ENCODE results near the gene PDIA4.

Gene PDIA4

DNA sequence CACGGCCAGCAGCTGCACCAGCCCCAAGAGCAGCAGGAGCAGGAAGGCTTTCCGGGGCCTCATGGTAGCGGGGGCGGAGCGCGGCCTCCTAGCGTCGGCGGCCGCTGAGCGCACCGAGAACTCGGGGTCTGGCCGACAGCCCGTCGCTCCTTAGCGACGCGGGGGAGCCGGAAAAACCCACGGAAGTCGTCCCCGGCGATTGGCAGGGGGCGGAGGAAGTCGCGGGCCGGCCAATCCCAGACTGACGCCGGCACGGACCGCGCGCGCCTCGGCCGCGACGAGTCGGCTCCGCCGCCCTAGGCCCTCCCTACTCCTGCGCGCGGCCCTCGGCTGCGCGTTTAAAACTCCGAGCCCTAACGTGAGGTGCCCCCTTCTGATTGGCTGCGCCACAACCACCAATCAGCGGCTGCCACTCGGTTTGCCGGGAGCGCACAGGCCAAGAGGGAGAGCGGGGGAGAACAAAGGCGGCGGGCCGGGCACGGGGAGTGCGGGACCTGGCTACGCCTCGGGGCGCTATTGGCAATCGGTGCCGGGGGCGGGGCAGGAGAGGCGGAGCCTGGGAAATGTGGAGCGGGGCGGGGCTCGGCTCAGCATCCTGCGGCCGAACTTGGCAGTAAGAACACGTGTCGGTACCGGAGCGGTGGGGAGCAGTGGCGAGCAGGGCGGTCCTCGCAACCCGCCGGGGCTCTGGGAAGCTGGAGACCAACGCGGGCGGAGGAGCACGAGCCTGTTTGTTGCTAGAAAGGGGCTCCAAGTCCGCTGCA, at the start of gene PDIA4:
TSS of gene PDIA4 (minus strand) at position 160 of the 764 bp plus-strand sequence. CDS start at position 63, 97 bp downstream.
- H3K27ac ChIP-seq, result peak within 1 kb of the TSS; percentile 95
- TF ChIP-seq, protein P1, sequence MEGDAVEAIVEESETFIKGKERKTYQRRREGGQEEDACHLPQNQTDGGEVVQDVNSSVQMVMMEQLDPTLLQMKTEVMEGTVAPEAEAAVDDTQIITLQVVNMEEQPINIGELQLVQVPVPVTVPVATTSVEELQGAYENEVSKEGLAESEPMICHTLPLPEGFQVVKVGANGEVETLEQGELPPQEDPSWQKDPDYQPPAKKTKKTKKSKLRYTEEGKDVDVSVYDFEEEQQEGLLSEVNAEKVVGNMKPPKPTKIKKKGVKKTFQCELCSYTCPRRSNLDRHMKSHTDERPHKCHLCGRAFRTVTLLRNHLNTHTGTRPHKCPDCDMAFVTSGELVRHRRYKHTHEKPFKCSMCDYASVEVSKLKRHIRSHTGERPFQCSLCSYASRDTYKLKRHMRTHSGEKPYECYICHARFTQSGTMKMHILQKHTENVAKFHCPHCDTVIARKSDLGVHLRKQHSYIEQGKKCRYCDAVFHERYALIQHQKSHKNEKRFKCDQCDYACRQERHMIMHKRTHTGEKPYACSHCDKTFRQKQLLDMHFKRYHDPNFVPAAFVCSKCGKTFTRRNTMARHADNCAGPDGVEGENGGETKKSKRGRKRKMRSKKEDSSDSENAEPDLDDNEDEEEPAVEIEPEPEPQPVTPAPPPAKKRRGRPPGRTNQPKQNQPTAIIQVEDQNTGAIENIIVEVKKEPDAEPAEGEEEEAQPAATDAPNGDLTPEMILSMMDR (conservative IDR thresholded peaks at IDR 0.05), result peak; percentile 25

- TF ChIP-seq, protein P1 (conservative IDR thresholded peaks at IDR 0.05), result no peak
- no peak overlapping the region for H3K27ac ChIP-seq
Measured at GRCh38 chr7:149077594-149077993, 49.3 kb upstream of the PDIA4 start.

- TF ChIP-seq, protein P1 (conservative IDR thresholded peaks at IDR 0.05), result no peak
Measured at GRCh38 chr7:149075286-149075685, 47.0 kb upstream of the PDIA4 start.

DNA sequence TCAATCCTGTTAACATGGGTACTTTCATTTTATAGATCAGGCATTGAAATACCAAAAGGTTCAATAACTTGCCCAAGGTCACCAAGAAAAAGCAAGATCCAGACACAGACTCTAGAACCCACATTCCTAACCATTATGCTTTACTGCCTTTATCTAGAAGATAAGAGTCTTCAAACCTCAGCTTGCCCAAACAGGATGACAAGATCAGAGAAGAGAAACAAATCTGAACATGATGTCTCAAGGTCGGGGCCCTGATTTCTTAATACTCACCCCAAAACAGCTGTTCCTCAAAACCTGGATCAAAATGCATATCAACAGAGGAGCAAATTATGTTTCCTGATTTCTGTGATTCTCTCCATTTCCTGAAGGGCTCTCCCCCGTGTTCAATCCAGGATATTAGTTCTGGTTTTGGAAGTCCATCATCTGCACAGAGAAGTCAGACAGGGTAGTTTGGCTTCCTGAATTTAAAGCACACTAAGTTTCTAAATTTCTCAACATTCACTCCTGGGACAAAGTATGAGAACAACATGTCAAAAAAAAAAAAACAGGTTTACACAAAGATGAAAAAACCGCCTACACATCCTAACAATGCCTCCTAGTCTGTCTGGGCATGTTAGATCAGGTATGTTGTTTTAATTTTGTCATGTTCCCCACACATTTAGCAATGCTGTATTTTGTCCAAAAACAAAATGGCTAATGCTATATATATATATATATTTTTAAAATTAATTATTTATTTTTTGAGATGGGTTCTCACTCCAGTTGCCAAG, 46.0 kb upstream of the PDIA4 start:
- no peak overlapping the region for H3K27ac ChIP-seq
- TF ChIP-seq, protein P1 (conservative IDR thresholded peaks at IDR 0.05), result no peak

More at GRCh38 chr7:149075286-149075685, 47.0 kb upstream of the PDIA4 start:
- no peak overlapping the region for H3K27ac ChIP-seq

- no peak overlapping the region for H3K27ac ChIP-seq
- TF ChIP-seq, protein P1 (conservative IDR thresholded peaks at IDR 0.05), result no peak
Measured at GRCh38 chr7:149072438-149072775, 44.1 kb upstream of the PDIA4 start.

- TF ChIP-seq, protein P1 (conservative IDR thresholded peaks at IDR 0.05), result peak; percentile 18
- no peak overlapping the region for H3K27ac ChIP-seq
Measured at GRCh38 chr7:149071641-149072437, 43.5 kb upstream of the PDIA4 start.

DNA sequence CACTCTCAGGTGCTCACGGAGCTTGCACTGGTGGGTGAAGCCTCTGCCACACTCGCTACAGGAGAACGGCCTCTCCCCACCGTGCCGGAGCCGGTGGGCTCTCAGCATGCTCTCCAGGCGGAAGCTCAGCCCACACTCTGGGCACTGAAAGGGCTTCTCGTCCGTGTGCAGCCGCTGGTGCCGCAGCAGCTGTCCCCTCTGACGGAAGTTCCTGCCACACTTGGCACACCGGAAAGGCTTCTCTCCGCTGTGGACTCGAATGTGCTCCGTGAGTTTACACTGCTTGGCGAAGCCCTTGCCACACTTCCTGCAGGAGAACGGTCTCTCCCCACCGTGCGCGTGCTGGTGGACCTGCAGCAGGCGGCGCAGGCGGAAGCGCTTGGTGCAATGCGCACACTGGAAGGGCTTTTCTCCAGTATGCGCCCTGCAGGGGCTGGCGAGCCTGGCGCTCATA, 42.9 kb upstream of the PDIA4 start:
- no peak overlapping the region for H3K27ac ChIP-seq

More for the DNA sequence above, 42.9 kb upstream of the PDIA4 start:
- TF ChIP-seq, protein P1 (conservative IDR thresholded peaks at IDR 0.05), result no peak
